Measurements from ENCODE around the gene CDH20.
"Not testable (repeated sequence)": the region's sequence is repeated elsewhere in the genome, so short reads cannot be mapped to it uniquely, and the experiment has no call there.

The CDH20 gene

DNA sequence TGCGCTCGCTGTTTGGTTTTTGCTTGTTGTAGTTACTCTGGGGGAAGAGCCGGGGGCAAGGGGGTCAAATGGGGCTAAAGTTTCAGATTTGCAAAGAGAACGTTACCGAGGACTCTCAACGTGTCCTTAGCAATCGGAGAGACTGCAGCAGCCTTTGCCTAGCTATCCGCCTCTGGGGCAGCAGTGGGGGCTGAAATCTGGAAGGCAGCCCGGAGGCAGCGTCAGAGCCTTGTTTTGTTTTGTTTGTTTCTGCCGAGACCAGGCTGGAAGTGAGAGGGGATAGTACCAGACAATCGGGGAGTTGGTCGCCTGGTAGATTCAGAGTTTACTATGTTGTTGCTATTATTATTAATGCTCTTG lies 1.2 kb downstream of the CDH20 start:
- no peak overlapping the region for H3K27ac Mint-ChIP-seq
- H3K4me1 Mint-ChIP-seq (ENCODE audit: low read depth) = no peaks in the 10 kb centered on the region
- no peak overlapping the region for H3K4me3 Mint-ChIP-seq
- H3K36me3 Mint-ChIP-seq (ENCODE audit: low read depth) = no peaks in the 10 kb centered on the region
- no peaks in the 10 kb centered on the region for H3K9me3 Mint-ChIP-seq
- H3K27me3 Mint-ChIP-seq = peaks cover 44% of the 10 kb centered on the region

DNA sequence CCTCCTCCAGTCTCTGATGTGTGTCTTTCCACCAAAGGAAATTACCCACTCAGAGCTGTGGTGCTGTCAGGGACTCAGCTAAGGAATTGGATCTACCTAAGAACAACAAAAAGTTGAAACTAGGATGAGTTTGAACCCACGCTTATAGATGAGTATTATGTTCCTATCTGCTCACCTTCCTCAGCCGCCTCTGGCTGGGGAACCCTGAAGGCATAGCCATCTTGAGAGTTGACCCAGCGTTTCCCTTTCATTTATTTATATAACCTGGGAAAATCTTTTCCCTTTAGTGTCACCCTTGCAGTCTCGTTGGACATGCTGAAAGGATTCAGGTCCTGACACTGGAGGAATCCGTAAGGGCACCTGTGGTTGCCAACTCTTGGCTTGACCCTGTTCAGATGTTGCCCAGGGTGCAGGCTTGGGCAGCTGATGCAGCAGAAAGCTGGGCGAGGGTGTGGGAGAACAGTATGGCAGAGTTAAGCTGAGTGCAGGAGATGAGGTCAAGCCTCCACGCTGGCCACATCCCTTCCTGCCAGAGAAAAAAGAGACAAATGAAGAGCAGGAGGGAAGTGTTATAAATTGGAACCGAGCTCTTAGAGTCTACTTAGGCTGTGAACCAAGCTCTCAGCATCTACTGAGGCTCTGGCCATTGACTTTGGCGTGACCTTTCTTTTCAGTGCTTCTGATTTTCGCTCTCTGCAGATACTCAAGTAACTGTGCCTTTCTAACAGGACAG lies 1.9 kb downstream of the CDH20 start:
- Mint-ChIP-seq H3K9me3 (no peaks in the 10 kb centered on the region), H3K4me3 (no peak overlapping the region), H3K4me1 (ENCODE audit: low read depth) (no peaks in the 10 kb centered on the region), H3K27me3 (peaks cover 44% of the 10 kb centered on the region), H3K27ac (no peak overlapping the region), H3K36me3 (ENCODE audit: low read depth) (no peaks in the 10 kb centered on the region)

DNA sequence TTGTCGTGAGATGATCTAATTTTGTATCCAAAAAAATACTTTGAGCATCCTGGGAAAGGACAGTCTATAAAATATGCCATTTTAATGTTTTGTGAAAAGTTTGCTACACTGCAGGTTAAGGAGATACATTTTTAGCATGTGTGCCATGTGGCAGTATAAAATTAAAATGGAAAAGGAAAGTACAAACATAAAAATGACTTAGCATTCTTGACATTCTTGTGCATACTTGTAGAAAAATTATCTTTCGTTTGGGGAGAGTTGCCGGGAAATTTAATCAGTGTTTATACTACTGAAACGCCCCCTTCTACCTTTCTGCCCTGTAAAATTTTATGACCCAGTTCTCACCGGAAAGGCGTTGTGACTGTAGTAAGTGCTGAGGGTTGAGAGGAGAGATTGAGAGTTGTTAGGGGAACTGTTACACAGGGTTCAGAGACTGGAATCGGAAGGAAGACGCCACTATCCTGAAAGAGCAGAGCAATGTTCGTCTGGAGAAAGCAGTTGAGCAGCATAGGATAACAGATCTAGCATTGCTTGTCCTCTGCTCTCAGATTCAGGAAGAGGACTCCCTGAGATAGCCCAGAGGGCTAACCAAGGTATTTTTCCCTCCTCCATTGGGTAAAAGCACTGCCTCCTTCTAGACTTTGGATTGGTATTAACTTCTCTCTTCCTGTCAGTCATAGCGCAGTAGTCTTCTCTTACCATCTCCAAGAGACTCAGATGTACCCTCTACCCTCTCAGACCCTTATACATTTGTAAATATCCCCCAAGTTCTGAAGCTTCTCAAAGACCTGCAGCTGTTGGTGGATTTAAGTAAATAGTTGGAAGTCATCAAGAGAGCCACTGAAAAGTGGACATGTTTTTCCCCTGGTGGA lies 2.7 kb downstream of the CDH20 start:
- Mint-ChIP-seq H3K9me3 (no peaks in the 10 kb centered on the region), H3K27me3 (peaks cover 44% of the 10 kb centered on the region), H3K4me1 (ENCODE audit: low read depth) (no peaks in the 10 kb centered on the region), H3K4me3 (no peak overlapping the region), H3K27ac (no peak overlapping the region), H3K36me3 (ENCODE audit: low read depth) (no peaks in the 10 kb centered on the region)

DNA sequence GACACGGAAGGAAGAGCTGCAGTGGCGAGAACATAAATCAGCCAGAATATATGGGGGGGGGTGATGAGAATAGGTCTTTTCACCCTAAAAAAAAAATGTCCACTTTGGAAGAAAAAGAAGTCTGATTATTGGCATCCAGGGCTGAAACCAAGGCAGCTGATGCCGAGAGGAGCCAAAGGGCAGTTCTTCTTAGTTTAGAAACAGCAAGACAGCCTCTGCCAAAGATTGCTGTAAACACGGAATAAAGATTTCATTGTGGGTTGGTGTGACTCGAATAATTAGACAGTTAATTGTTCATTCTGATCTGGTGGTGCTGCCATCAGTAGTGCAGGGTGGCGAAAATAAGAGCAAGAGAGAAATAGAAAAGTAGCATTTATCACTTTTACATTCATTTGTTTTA lies 3.5 kb downstream of the CDH20 start:
- Mint-ChIP-seq H3K4me3 (no peak overlapping the region), H3K36me3 (ENCODE audit: low read depth) (no peaks in the 10 kb centered on the region), H3K27me3 (peaks cover 40% of the 10 kb centered on the region), H3K27ac (no peak overlapping the region), H3K9me3 (no peaks in the 10 kb centered on the region), H3K4me1 (ENCODE audit: low read depth) (no peaks in the 10 kb centered on the region)

DNA sequence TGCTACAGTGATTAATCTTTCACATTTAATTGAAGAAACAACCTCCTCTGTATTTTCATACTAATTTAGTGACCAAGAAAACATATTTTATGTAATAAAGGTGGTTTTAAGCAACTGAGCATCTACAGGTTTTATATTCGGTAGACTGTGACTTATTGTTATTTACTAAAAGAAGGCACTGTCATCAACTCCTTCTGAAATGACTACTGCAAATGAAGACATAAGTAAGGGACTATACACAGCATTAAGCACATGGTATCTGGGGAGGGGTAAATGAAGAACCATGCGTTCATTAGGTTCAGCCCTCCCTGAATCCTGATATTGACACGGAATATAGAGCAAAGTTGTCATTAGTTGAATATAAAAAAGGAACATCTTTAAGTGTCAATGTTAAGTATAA lies 4.3 kb downstream of the CDH20 start:
- no peak overlapping the region for H3K27ac Mint-ChIP-seq
- H3K36me3 Mint-ChIP-seq (ENCODE audit: low read depth) = no peaks in the 10 kb centered on the region
- H3K9me3 Mint-ChIP-seq = no peaks in the 10 kb centered on the region
- H3K27me3 Mint-ChIP-seq = peaks cover 40% of the 10 kb centered on the region
- H3K4me3 Mint-ChIP-seq = no peak overlapping the region
- H3K4me1 Mint-ChIP-seq (ENCODE audit: low read depth) = no peaks in the 10 kb centered on the region

DNA sequence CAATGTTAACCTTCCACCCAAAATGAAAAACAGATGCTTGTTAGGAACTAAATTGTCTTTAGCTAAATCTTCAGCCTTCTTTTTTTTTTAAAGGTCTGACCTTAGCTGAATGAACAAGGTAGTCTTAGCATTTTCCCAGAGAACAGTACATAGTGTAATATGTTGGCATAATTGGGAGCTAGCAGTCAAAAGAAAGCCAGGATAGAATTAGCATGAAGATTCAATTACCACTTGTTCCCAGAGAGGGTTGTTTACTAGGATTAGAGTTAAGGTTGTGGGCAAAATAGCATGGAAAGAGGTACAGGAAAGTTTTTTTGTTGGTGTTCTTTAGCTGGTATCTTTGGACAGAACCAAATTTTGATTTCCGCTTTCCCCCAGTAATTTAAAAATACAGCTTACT lies 6.9 kb downstream of the CDH20 start:
- no peaks in the 10 kb centered on the region for H3K9me3 Mint-ChIP-seq
- no peaks in the 10 kb centered on the region for H3K4me1 Mint-ChIP-seq (ENCODE audit: low read depth)
- peaks cover 23% of the 10 kb centered on the region for H3K27me3 Mint-ChIP-seq
- no peak overlapping the region for H3K27ac Mint-ChIP-seq
- no peaks in the 10 kb centered on the region for H3K36me3 Mint-ChIP-seq (ENCODE audit: low read depth)
- H3K4me3 Mint-ChIP-seq = no peak overlapping the region

DNA sequence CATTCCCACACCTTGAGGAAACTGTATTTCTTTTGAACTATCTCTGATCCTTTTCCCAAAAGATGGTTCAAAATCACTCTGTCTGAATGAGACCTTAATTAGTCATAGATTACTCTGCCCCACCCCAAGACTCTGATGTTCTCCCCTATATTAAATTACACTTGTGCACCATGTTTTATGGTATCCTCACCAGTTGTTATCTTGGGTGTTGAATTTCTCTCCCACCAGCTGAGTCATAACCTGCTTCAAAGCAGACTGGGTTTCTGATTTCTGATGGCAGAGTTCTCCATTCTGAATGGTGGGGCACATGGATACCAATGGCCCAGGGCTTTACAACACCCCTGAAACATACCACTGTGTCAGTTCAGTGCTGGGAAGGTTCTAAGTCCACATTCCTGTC lies 15.0 kb downstream of the CDH20 start:
- Mint-ChIP-seq H3K36me3 (ENCODE audit: low read depth) (no peaks in the 10 kb centered on the region), H3K9me3 (peaks cover 5% of the 10 kb centered on the region), H3K27me3 (peaks cover 9% of the 10 kb centered on the region), H3K4me1 (ENCODE audit: low read depth) (no peaks in the 10 kb centered on the region), H3K4me3 (no peak overlapping the region), H3K27ac (no peak overlapping the region)

DNA sequence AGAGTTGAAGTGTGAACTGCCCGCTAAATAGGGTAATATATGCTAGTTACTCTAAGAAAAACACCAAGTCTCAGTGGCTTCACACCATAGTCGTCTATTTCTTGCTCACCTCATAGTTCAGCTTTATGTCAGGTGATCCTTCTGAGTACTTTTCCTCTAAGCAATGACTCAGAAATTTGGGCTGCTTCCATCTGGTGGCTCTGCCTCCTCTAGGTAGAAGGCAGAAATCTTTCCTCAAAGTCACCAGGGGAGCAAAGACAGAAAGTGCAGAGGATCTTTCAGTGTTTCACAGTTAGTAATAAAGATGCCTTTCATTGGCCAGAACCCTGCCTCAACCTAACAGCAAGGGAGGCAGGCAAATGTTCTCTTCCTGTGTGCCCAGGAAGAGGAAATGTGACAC lies 17.3 kb downstream of the CDH20 start:
- Mint-ChIP-seq H3K4me1 (ENCODE audit: low read depth) (no peaks in the 10 kb centered on the region), H3K27ac (no peak overlapping the region), H3K27me3 (peaks cover 9% of the 10 kb centered on the region), H3K36me3 (ENCODE audit: low read depth) (no peaks in the 10 kb centered on the region), H3K4me3 (no peak overlapping the region), H3K9me3 (peaks cover 5% of the 10 kb centered on the region)

DNA sequence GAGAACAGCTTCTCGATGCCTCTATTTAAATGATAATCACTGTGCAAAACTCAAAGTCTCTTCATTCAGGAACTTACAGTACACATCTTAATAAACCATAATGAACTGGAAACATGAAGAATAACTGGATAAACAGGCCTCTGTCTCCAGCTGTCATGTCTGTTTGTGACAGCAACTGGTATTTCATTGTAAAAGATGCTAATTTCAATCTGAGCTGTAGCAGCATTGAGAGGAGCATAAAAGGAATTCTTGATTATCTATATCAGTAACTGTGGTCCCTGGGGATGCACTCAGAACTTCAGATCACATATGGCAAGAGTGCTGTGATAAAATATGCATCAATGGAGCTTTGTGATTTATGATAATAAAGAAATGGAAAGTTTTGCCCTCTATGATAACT lies 18.8 kb downstream of the CDH20 start:
- peaks cover 6% of the 10 kb centered on the region for H3K27me3 Mint-ChIP-seq
- H3K36me3 Mint-ChIP-seq (ENCODE audit: low read depth) = no peaks in the 10 kb centered on the region
- no peak overlapping the region for H3K4me3 Mint-ChIP-seq
- no peaks in the 10 kb centered on the region for H3K9me3 Mint-ChIP-seq
- no peak overlapping the region for H3K27ac Mint-ChIP-seq
- H3K4me1 Mint-ChIP-seq (ENCODE audit: low read depth) = no peaks in the 10 kb centered on the region

DNA sequence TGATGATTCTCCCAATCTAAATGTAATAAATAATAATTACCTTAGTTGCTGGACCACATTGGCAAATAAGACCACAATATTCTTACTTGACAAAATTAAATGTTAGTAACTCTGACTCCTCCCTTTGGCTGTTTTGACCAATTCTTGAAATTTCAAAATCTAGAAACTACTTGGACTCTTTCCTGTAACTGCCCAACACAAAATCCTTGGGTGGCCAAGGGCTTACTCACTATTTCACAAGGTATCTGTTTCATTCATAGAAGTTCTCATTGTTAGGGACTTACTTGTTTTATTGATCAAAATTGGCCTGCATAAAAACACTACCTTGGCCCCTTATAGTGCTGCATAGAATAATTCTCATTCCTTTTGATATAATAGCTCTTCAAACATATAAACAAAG lies 19.4 kb downstream of the CDH20 start:
- Mint-ChIP-seq H3K36me3 (ENCODE audit: low read depth) (no peaks in the 10 kb centered on the region), H3K27ac (no peak overlapping the region), H3K4me1 (ENCODE audit: low read depth) (no peaks in the 10 kb centered on the region), H3K9me3 (no peaks in the 10 kb centered on the region), H3K27me3 (peaks cover 6% of the 10 kb centered on the region), H3K4me3 (no peak overlapping the region)

DNA sequence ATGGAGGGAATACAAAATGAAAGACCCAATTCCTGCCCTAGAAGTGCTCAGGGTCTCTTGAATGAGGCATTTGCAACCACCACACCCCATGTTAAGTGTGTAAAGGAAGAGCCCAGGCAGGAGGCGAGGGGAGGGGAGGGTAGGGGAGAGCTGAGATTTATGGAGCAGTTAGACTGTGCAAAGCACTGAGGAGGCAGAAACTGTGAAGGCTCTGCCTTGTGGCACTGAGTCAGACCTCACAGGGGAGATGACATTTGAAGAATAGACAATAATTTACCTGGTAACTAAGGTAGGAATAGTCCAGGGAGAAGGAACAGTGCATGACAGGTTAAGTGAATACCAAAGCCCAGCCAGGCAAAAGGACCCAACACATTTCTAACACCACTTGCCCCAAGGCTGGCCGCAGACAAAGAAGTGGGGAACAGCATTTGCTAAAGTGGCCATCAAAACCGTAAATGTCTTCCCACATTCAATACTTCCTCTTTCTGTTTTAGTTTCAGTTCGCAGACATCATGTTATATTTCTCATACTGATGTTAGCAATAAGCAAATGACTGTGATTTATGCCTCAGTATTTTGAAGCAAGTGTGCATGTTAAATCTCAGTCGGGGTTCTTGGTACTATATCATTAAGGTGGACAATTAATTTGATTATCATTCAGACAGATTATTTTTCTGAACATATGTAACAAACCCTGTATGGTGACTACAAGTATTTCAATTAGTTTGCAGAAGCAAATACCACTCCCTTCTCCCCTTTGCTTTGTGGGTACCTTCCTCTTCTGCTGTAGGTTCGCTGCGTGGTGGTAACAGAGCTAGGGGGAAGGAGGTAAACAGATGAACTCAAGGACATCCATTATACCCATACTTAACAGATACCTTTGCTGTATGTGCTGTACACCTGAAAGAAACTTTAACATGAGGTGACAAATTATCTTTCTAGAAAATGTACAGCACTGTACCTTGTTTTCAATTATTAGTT lies 27.5 kb downstream of the CDH20 start:
- Mint-ChIP-seq H3K27ac (no peak overlapping the region), H3K36me3 (ENCODE audit: low read depth) (no peaks in the 10 kb centered on the region), H3K9me3 (no peaks in the 10 kb centered on the region), H3K4me3 (no peak overlapping the region), H3K27me3 (no peaks in the 10 kb centered on the region), H3K4me1 (ENCODE audit: low read depth) (peaks cover 9% of the 10 kb centered on the region)

DNA sequence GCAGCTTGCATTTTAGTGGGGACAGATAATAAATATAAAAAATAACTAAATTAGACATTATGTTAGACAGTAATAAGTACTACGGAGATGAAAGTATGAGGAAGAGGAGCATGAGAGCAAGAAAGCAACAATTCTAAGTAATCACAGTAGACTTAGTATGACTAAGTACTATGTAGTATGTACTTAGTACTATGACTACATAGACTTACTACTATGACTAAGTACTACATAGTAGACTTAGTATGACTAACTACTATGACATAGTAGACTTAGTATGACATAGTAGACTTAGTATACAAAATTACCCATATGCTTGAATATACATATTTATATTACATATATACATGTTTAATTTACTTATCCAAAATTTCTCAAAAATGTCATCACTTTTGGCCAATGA lies 29.3 kb downstream of the CDH20 start:
- H3K36me3 Mint-ChIP-seq (ENCODE audit: low read depth) = no peaks in the 10 kb centered on the region
- no peak overlapping the region for H3K4me3 Mint-ChIP-seq
- H3K9me3 Mint-ChIP-seq = no peaks in the 10 kb centered on the region
- no peak overlapping the region for H3K27ac Mint-ChIP-seq
- peaks cover 9% of the 10 kb centered on the region for H3K4me1 Mint-ChIP-seq (ENCODE audit: low read depth)
- peaks cover 6% of the 10 kb centered on the region for H3K27me3 Mint-ChIP-seq

DNA sequence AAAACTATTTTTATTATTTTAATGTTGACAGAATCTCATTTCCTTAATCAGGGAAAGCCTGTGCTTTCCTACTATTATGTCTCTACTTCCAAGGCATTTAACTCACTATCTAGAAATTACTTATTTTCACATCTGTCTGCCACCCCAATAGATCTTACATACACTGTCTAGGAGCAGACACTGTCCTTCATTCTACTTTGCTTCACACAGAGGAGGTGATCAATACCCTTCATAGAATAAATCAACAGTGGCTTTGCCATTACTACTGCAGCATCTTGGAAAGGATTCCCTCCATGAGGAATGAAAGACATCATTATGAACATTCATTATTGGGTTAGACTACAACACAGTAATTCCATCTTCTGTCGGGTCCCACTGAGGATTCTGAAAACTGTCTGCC lies 31.7 kb downstream of the CDH20 start:
- H3K27ac Mint-ChIP-seq = no peak overlapping the region
- H3K4me3 Mint-ChIP-seq = no peak overlapping the region
- peaks cover 6% of the 10 kb centered on the region for H3K27me3 Mint-ChIP-seq
- H3K9me3 Mint-ChIP-seq = no peaks in the 10 kb centered on the region
- no peaks in the 10 kb centered on the region for H3K36me3 Mint-ChIP-seq (ENCODE audit: low read depth)
- peaks cover 9% of the 10 kb centered on the region for H3K4me1 Mint-ChIP-seq (ENCODE audit: low read depth)

DNA sequence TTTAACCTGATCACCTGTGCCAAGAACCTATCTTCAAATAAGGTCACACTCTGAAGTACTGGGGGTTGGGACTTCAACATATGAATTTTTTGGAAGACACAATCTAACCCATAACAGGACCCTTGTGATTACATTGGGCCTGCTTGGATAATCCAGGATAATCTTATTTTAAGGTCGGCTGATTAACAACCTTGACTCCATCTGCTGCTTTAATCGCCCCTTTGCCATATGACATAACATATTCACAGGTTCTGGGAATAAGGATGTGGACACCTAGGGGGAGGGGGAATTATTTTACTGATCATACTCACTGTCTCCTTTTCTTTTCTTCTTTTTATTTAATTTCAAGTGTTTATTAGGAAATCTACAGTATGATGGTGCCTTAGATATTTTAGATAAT lies 34.8 kb downstream of the CDH20 start:
- no peaks in the 10 kb centered on the region for H3K4me1 Mint-ChIP-seq (ENCODE audit: low read depth)

DNA sequence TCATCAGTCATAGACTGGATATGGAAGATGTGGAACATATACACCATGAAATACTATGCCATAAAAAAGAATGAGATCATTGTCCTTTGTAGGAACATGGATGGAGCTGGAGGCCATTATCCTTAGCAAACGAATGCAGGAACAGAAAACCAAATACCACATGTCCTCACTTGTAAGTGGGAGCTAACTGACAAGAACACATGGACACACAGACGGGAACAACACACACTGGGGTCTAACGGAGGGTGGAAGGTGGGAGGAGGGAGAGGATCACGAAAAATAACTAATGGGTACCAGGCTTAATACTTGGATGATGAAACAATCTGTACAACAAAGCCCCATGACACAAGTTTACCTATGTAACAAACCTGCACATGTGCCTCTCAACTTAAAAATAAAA lies 36.4 kb downstream of the CDH20 start:
- H3K9me3 Mint-ChIP-seq; H3K4me1 Mint-ChIP-seq (ENCODE audit: low read depth); H3K4me3 Mint-ChIP-seq; H3K36me3 Mint-ChIP-seq (ENCODE audit: low read depth); H3K27ac Mint-ChIP-seq: not testable (repeated sequence)
- peaks cover 13% of the 10 kb centered on the region for H3K27me3 Mint-ChIP-seq

More for the DNA sequence above, 34.8 kb downstream of the CDH20 start:
- Mint-ChIP-seq H3K27ac (no peak overlapping the region), H3K27me3 (peaks cover 9% of the 10 kb centered on the region), H3K36me3 (ENCODE audit: low read depth) (no peaks in the 10 kb centered on the region), H3K9me3 (no peaks in the 10 kb centered on the region), H3K4me3 (no peak overlapping the region)

Data from stimulated activated naive CD8-positive, alpha-beta T cell treated with anti-CD3 and anti-CD28 coated beads, Interleukin-15, Interleukin-2, amounts not matched to agents 100 ng/mL and 50 ng/mL, for 24 hours (primary cell).